Natural killer cell (primary cell): ENCODE results near the gene ARID1A. TPM values are rescaled to one million over a fixed set of nuclear protein-coding genes. Genes with fewer than 3 reads are reported as not detected.

Source experiments
- ATAC-seq, 3 donors: fragments of 150-1000 bp in 2 of 3; fragments of 200-7000 bp in 1 of 3; cut with Tn5 transposase; 1 replicate in 1 of 3; 2 replicates in 2 of 3; pipeline ENCODE4 v1.10.0; 2021; ENCODE audit warnings: mild to moderate bottlenecking in 2 of 3, moderate library complexity in 2 of 3
- DNase-seq, 2 donors: peaks; one replicate each; pipeline versions ENCODE4 v3.0.0 to v3.0.0-alpha.2; 2013 to 2021; ENCODE audit warnings: mixed read lengths in 1 of 2
- H3K27ac ChIP-seq: one replicate; pipeline ENCODE4 v1.5.1; 2013; ENCODE audit warnings: mild to moderate bottlenecking, low read length
- H3K27me3 ChIP-seq: one replicate; pipeline ENCODE4 v1.6.1; 2013; ENCODE audit warnings: low read length; ENCODE audit not compliant: control insufficient read depth, insufficient read depth
- H3K36me3 ChIP-seq: one replicate; pipeline ENCODE4 v1.6.1; 2013; ENCODE audit warnings: low read length; ENCODE audit not compliant: control insufficient read depth, insufficient read depth
- H3K4me1 ChIP-seq: one replicate; pipeline ENCODE4 v1.6.1; 2013; ENCODE audit warnings: low read length; ENCODE audit not compliant: control insufficient read depth, insufficient read depth
- H3K4me3 ChIP-seq: one replicate; pipeline ENCODE4 v1.5.1; 2013; ENCODE audit warnings: low read length
- H3K9me3 ChIP-seq: one replicate; pipeline ENCODE4 v1.6.1; 2013; ENCODE audit warnings: low read length; ENCODE audit not compliant: control insufficient read depth, insufficient read depth
- H3K27ac Mint-ChIP-seq, 2 donors: one replicate each; pipeline ENCODE4 v1.8.0; 2022; ENCODE audit warnings: mild to moderate bottlenecking in 2 of 2, mixed read lengths in 2 of 2, moderate library complexity in 1 of 2
- H3K27me3 Mint-ChIP-seq, 2 donors: one replicate each; pipeline ENCODE4 v1.8.0; 2022; ENCODE audit warnings: low read depth in 2 of 2, mixed read lengths in 2 of 2
- H3K36me3 Mint-ChIP-seq: one replicate; pipeline ENCODE4 v1.8.0; 2022; ENCODE audit warnings: mixed read lengths
- H3K4me1 Mint-ChIP-seq, 2 donors: one replicate each; pipeline ENCODE4 v1.8.0; 2022; ENCODE audit warnings: mixed read lengths in 2 of 2
- H3K4me3 Mint-ChIP-seq: one replicate; pipeline ENCODE4 v1.8.0; 2022; ENCODE audit warnings: mild to moderate bottlenecking, moderate library complexity, mixed read lengths
- H3K9me3 Mint-ChIP-seq, 2 donors: one replicate each; pipeline ENCODE4 v1.8.0; 2022; ENCODE audit warnings: mixed read lengths in 2 of 2
- CTCF ChIP-seq: fragments of 200-600 bp; IDR thresholded peaks from one replicate; pipeline ENCODE4 v1.8.0; 2022; ENCODE audit warnings: antibody characterized with exemption
- WGBS: methylation state at CpG from one replicate; pipeline ENCODE4 v1.1.7; 2013; ENCODE audit warnings: missing lambda C conversion rate; ENCODE audit not compliant: insufficient coverage; 5-methylcytosine and 5-hydroxymethylcytosine counted together
- intact Hi-C: fragments of 100-400 bp; cut with micrococcal nuclease; formaldehyde crosslinking; loops from one replicate; pipeline ENCODE4 v1.14.2; 2022
- total RNA-seq, 4 donors: library from RNA; stranded (reverse); fragments of 120-200 nt in 1 of 4; gene quantifications; one replicate each; pipeline versions ENCODE4 v1.2.3 to v1.2.4, GENCODE V29; 2013 to 2022

The ARID1A gene
- total RNA-seq, 3 donors from 2014 or later (not counting 1 experiment from before 2014, with no cell fraction given), result 199 to 214 (median 202) TPM

DNA sequence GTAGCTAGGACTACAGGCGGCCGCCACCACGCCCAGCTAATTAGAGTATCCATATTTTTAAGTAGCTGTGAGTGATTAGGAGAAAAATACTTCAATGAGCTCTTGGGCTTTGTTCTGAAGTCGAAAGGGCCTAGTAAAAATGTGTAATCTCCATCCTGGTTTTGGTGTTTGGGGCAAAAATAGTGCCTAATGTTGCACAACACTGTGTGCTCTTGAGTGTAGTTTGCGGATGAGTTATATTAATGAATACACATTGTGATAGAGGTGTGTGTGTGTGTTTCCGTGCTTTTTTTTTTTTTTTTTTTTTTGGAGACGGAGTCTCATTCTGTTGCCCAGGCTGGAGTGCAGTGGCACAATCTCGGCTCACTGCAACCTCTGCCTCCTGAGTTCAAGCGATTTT lies 6.3 kb upstream of the ARID1A start:
- peaks cover 28 to 29% of the 10 kb centered on the region in 2 donors for H3K4me1 Mint-ChIP-seq
- Histone ChIP-seq H3K27ac (no peak overlapping the region), H3K4me3 (no peak overlapping the region), H3K4me1 (peaks cover 19% of the 10 kb centered on the region), H3K9me3 (no peaks in the 10 kb centered on the region), H3K27me3 (no peaks in the 10 kb centered on the region), H3K36me3 (no peaks in the 10 kb centered on the region)
- 97% methylated on average over 9 of the region's 9 CpGs for WGBS
- H3K27me3 Mint-ChIP-seq, result no peaks in the 10 kb centered on the region
- ATAC-seq, result no peak
- no peaks in the 10 kb centered on the region for H3K36me3 Mint-ChIP-seq
- no peak overlapping the region for H3K4me3 Mint-ChIP-seq
- no peak for DNase-seq
- no peaks in the 10 kb centered on the region for H3K9me3 Mint-ChIP-seq
- intact Hi-C loops, result no loop called here
- no peak for TF ChIP-seq CTCF
- no peak overlapping the region for H3K27ac Mint-ChIP-seq

- intact Hi-C loops, result loop anchor here (10.0 kb wide), 1 partner anchor 655 kb away; the partner anchor contains the start of gene SYTL1
- Histone ChIP-seq H3K4me1 (peaks cover 23% of the 10 kb centered on the region), H3K27ac (no peak overlapping the region), H3K4me3 (no peak overlapping the region), H3K36me3 (no peaks in the 10 kb centered on the region), H3K9me3 (no peaks in the 10 kb centered on the region), H3K27me3 (no peaks in the 10 kb centered on the region)
- no peak for DNase-seq
- no peaks in the 10 kb centered on the region for H3K27me3 Mint-ChIP-seq
- ATAC-seq, result no peak
- peaks cover 34 to 36% of the 10 kb centered on the region in 2 donors for H3K4me1 Mint-ChIP-seq
- no peak overlapping the region for H3K4me3 Mint-ChIP-seq
- no peaks in the 10 kb centered on the region for H3K36me3 Mint-ChIP-seq
- peak overlapping the region in 1 of 2 donors; percentile 52 for H3K27ac Mint-ChIP-seq
- 81% methylated on average over 2 of the region's 2 CpGs for WGBS
- TF ChIP-seq CTCF, result no peak
- no peaks in the 10 kb centered on the region for H3K9me3 Mint-ChIP-seq
Measured at GRCh38 chr1:26690157-26690556, 5.7 kb upstream of the ARID1A start.

DNA sequence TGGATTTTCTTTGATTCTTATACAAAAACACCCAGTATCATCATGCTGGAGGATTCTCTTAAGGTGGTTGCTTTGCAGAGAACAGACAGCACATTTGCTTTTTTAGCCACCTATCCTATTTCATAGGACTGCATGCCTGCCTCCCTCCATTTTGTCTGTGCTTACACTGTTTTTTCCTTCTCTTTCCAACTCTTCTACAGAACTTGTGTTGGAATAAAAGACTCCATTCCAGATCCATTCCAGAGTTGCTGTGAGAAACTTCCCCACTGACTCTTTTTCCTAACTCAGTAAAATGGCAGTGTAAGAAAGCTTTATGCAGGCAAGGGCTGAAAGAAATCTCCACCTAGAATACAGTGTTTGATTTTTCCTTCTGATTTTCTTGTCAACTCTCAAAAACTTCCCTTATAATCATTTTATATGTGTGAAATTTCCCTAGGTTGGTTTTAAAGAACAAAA lies 5.2 kb upstream of the ARID1A start:
- Histone ChIP-seq H3K4me3 (no peak overlapping the region), H3K4me1 (peaks cover 25% of the 10 kb centered on the region), H3K9me3 (no peaks in the 10 kb centered on the region), H3K27me3 (no peaks in the 10 kb centered on the region), H3K27ac (no peak overlapping the region), H3K36me3 (no peaks in the 10 kb centered on the region)
- no peaks in the 10 kb centered on the region for H3K9me3 Mint-ChIP-seq
- no peak for DNase-seq
- intact Hi-C loops, result loop anchor here (10.0 kb wide), 1 partner anchor 654 kb away; the partner anchor contains the start of gene SYTL1
- peaks cover 37 to 40% of the 10 kb centered on the region in 2 donors for H3K4me1 Mint-ChIP-seq
- H3K27ac Mint-ChIP-seq, result peak overlapping the region; percentile 52 to 98
- no peaks in the 10 kb centered on the region for H3K27me3 Mint-ChIP-seq
- ATAC-seq, result no peak
- H3K4me3 Mint-ChIP-seq, result no peak overlapping the region
- no peak for TF ChIP-seq CTCF
- no peaks in the 10 kb centered on the region for H3K36me3 Mint-ChIP-seq

DNA sequence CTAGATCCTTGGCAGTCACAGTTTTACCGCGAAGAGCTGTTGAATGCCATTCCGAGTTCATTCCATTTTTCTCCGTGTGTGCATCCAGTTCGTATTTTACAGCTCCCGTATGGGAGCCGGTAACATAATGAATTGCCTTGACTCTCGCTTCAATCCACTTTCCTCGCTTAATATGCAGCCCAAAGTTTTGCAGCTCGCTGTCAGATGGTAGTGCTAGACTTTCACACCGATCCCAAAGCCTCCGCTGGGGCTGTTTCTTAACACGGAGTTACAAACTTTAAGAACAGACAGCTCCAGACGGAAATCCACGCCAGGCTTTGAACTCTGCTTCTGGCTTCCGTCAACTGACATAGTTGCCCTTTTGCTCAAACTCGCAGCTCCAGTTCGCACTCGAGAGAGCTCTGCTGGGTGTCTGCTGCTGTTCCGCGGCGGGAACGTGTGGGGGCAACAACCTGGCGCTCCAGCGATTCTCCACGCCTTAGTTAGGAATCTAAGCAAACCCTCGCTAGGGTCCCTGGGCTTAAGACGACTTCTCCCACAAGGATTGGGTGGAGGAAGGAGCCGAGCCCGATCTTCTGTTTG lies 3.5 kb upstream of the ARID1A start:
- H3K4me3 ChIP-seq, result peak overlapping the region; percentile 55
- H3K4me1 Mint-ChIP-seq, result peaks cover 37 to 40% of the 10 kb centered on the region in 2 donors
- peak; percentile 30 to 63 (median 44) for ATAC-seq

More for the DNA sequence above, 3.5 kb upstream of the ARID1A start:
- under 1% methylated on average over 30 of the region's 30 CpGs for WGBS
- peak overlapping the region; percentile 98 for H3K4me3 Mint-ChIP-seq
- no peaks in the 10 kb centered on the region for H3K27me3 Mint-ChIP-seq
- H3K27ac Mint-ChIP-seq, result peak overlapping the region; percentile 97 to 98
- peak; percentile 74 to 93 for DNase-seq
- no peaks in the 10 kb centered on the region for H3K36me3 Mint-ChIP-seq
- Histone ChIP-seq H3K4me1 (peaks cover 25% of the 10 kb centered on the region), H3K9me3 (no peaks in the 10 kb centered on the region), H3K27me3 (no peaks in the 10 kb centered on the region), H3K27ac (peak overlapping the region; percentile 88), H3K36me3 (no peaks in the 10 kb centered on the region)
- H3K9me3 Mint-ChIP-seq, result no peaks in the 10 kb centered on the region
- TF ChIP-seq CTCF, result no peak
- intact Hi-C loops, result loop anchor here (10.0 kb wide), 1 partner anchor 652 kb away; the partner anchor contains the start of gene SYTL1
